ENCODE results near the gene TADA2B.
"Not testable (repeated sequence)": the region's sequence is repeated elsewhere in the genome, so short reads cannot be mapped to it uniquely, and the experiment has no call there.

TADA2B gene

DNA sequence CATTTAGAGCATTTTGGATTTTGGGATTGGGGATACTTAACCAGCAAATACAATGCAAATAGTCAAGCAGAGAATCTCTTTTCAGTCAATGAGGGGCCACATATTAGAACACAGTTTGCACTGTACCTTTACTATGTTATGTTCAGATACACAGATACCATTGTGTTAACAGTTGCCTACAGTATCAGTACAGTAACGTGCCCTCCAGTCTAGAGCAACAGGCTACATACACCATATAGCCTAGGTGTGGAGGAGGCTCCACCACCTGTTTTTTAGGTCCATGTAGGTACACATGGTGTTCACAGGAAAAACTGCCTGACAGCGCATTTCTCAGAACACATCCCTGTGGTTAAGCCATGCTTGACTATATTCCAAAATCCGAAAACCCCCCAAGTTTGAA, 15.6 kb downstream of the TADA2B start:
- no peak for DNase-seq (ENCODE audit: low spot score)

DNA sequence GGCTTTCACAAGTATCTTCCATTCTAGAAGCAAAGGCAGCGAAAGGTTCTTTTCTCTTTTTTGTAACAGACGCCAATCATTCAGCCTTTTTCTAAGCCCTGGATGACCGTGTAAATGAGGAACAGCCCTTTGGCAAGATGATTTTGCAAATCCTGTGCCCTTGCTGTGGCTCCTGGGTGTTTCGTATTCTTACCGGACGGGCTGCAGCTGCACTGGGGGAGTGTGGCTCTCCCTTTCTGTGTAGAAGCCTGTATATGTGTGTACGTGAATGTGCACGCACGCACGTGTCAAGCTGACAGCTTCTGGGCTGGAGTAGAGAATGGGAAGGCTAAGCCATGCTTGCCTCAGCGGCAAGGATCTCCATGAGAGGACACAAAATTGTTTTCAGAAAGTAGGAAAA, 16.5 kb downstream of the TADA2B start:
- DNase-seq (ENCODE audit: low spot score) = no peak

GRCh38 chr4:7060346-7061150, 17.4 kb downstream of the TADA2B start:
- DNase-seq (ENCODE audit: low spot score) = no peak

GRCh38 chr4:7061815-7062214, 18.6 kb downstream of the TADA2B start:
- DNase-seq (ENCODE audit: low spot score) = no peak

GRCh38 chr4:7062816-7063215, 19.6 kb downstream of the TADA2B start:
- DNase-seq (ENCODE audit: low spot score) = no peak

- no peak for DNase-seq (ENCODE audit: low spot score)
Observed at GRCh38 chr4:7063362-7063761, 20.2 kb downstream of the TADA2B start.

DNA sequence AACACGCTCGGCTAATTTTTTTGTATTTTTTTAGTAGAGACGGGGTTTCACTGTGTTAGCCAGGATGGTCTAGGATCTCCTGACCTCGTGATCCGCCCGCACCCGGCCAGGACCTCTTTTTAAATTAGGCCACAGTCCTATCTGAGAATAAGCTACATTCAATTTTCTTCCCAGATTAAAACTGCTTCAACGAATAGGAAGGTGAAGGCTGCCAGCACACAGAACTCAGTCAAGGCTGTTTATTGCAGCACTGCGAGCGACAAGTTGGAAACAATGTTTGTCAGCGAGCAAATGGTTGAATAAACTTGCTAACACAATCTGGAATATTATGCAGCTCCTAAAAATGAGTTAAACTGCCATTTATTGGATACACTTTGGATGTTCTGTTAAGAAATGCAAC, 22.8 kb downstream of the TADA2B start:
- no peak for DNase-seq (ENCODE audit: low spot score)

DNA sequence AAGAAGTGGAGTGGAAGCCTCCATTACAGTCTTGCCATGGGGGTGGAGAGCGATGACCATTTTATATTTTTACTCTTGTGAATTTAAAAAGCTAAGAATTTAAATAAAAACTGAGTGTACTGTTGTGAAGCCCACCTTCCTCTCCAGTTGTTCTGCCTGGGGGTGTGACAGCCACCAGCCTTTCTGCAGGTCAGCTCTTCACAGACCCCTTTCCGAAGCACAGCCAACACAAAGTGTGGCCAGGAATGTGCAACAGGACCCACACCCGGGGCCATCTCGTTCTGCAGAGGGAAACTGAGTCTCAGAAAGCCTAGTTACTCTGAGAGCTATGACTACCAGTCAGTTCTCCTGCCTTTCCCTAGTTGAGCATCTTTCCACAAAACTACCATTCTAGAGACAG, 23.3 kb downstream of the TADA2B start:
- no peak for DNase-seq (ENCODE audit: low spot score)

GRCh38 chr4:7067126-7067451, 23.9 kb downstream of the TADA2B start:
- DNase-seq (ENCODE audit: low spot score) = no peak

GRCh38 chr4:7067452-7068278, 24.5 kb downstream of the TADA2B start, which contains the start of gene GRPEL1:
TSS of gene GRPEL1 (minus strand) at chr4:7068064. CDS start at chr4:7068032, 32 bp downstream.
- peak; percentile 99 for DNase-seq (ENCODE audit: low spot score)

DNA sequence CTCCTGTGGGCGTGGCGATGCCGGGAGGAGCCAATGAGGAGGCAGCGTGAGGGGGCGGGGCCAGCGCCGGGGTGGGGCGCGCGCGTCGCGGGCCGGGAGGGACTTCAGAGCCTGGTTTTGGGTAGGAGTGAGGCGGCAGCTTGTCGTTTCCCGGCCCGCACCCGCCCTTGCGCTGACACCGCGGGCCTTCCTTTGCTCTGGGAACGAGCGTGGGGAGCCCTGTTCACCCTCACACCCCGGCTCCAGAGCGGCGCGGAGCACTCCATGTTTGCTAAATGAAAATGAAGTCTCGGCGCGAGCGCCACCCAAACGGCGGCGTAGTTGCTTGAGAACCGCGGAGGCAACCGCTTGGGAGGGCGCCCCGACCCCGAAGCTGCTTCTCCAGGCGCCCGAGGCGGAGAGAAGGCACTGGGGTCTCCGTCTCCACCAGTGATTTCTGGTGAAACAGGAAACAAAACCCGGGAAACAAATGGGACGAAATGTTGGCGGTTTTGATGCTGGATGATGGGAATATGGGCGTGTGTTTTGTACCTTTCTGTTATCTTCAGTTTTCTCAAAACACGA, 25.2 kb downstream of the TADA2B start:
- DNase-seq (ENCODE audit: low spot score) = no peak

- DNase-seq (ENCODE audit: low spot score) = no peak
Observed at GRCh38 chr4:7068883-7069282, 25.7 kb downstream of the TADA2B start.

GRCh38 chr4:7070729-7071511, 27.7 kb downstream of the TADA2B start:
- DNase-seq (ENCODE audit: low spot score) = peak; percentile 87

DNA sequence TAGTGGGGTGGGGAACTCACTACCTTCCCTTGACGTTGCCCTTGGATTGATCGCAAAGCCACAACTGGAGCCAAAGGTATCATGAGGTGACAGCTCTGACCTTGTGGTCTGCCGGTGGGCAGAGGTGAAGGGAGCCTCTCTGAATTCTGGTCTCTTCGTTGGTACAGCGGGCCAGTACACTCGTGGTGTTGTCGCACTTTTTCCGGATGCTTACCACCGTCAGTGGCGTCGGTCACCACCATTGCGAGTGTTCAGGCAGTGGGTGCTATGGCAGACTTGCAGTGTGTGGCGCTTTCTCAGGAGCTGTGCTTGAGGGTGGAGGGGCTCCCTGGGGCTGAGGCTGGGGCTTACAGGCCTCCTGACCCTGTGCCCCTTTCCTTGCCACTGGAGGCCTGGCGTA, 29.9 kb downstream of the TADA2B start:
- DNase-seq (ENCODE audit: low spot score) = no peak

DNA sequence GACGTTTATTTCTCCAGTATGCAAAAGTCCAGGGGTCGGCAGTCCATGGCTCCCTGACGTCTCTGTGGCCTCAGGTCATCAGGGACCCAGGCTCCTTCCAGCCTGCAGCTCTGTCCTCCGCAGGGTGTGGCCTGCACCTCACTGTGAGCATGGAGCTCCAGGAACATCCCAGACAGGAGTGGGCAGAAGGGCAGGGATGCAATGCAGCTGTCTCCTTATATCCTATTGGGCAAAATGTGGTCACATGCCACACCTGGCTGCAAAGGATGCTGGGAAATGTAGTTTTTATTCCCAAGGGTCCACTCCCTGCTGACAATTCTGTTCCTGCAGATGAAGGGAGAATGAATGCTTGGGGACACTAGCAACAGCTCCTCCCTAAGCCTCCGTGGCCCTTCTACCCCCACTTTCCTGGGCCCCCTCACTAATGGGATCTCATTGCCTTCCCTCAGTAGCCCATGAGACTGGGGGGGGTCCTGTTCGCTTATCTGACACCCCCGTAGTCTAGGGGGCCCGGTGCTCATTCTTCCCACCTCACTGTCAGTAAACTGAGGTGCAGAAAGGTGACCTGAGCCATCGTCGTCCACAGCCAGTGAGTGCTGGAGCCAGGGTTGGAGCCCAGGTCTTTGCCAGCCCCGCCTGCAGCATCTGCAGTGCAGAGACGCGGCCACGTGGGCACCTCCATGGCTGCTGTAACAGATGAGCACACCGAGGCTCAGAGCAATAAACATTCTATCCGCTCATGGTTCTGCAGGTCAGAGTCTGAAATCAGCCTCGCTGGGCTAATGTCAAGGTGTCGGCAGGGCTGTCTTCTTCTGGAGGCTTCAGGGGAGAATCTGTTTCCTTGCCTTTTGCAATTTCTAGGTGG, 30.6 kb downstream of the TADA2B start:
- peak; percentile 67 for DNase-seq (ENCODE audit: low spot score)

- DNase-seq (ENCODE audit: low spot score) = no peak
Observed at GRCh38 chr4:7074426-7074825, 31.3 kb downstream of the TADA2B start.

DNA sequence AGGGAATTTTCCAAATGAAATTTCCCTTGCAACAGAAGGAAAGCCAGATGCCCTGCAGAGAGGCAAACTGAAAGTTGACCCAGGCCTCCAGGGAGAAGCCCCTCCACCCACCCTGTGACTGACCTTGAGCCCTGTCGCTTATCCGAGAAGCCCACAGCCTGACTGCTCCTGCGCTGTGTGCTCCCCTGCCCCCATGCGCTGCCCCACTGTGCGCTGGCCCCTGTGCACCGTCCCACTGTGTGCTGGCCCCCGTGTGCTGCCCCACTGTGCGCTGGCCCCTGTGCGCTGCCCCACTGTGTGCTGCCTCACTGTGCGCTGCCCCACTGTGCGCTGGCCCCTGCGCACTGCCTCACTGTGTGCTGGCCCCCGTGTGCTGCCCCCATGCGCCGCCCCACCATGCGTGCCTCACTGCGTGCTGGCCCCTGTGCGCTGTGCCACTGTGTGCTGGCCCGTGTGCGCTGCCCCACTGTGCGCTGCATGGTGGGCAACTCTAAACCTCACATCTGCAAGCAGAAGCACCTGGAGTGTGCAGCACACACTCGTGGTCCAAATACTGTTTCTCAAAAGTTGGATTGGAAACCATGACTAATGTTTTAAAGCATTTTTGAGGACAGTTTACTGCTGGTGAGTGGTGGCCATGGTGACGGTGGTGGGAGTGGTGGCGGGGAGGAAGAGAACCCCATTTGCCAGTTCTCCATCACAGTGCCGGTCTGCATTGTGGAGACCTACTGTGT, 33.0 kb downstream of the TADA2B start:
- no peak for DNase-seq (ENCODE audit: low spot score)

GRCh38 chr4:7076696-7077082, 33.5 kb downstream of the TADA2B start:
- no peak for DNase-seq (ENCODE audit: low spot score)

GRCh38 chr4:7077371-7077770, 34.2 kb downstream of the TADA2B start:
- no peak for DNase-seq (ENCODE audit: low spot score)

DNA sequence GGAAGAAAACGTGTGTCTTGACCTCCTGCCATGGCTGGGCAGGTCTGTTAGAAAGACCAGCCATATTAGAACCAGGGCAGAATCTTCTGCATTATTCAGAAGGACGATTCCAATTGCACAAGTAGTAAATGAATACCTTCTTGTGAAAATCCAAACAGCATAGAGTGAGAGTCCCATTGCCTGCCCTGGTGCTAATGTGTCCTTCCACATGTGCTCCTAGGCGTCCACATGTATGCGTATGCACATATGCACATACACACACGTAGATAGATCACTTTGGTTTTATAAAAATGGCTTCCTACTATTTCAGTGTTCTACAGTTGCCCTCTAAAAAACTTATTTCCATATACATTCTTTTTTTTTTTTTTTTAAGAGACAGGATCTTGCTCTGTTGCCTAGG, 34.9 kb downstream of the TADA2B start:
- DNase-seq (ENCODE audit: low spot score) = no peak

GRCh38 chr4:7079483-7079882, 36.3 kb downstream of the TADA2B start:
- DNase-seq (ENCODE audit: low spot score) = not testable (repeated sequence)

Data from ecto neural progenitor cell (in vitro differentiated cells).